ENCODE measurements around the gene SMIM24.

SMIM24 gene

DNA sequence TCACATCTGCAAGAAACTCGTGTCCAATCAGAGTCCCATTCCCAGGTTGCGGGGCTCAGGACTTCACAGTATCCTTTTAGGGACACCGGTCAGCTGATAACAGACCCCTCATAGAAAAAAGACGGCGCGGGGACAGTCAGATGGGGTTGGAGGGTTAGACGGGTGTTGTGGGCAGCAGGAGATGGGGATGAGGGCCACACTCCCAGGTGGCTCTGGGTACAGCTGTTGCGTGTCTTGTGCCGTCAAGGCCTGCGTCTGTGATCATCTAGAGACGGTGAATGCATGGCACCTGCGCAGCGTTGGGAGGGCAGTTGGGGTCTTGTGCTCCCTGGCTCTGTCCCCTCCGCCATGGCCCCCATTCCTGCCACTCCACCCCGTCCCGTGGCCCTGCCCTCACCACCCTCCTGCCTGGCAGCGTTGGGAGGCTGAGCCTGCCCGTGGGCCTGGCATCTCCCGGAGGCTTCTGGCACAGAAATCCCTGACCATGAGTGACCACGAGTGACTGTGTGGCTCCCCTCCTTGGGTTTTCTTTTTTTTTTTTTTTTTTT lies 44.7 kb upstream of the SMIM24 start:
- TF ChIP-seq, protein P1, sequence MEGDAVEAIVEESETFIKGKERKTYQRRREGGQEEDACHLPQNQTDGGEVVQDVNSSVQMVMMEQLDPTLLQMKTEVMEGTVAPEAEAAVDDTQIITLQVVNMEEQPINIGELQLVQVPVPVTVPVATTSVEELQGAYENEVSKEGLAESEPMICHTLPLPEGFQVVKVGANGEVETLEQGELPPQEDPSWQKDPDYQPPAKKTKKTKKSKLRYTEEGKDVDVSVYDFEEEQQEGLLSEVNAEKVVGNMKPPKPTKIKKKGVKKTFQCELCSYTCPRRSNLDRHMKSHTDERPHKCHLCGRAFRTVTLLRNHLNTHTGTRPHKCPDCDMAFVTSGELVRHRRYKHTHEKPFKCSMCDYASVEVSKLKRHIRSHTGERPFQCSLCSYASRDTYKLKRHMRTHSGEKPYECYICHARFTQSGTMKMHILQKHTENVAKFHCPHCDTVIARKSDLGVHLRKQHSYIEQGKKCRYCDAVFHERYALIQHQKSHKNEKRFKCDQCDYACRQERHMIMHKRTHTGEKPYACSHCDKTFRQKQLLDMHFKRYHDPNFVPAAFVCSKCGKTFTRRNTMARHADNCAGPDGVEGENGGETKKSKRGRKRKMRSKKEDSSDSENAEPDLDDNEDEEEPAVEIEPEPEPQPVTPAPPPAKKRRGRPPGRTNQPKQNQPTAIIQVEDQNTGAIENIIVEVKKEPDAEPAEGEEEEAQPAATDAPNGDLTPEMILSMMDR (IDR thresholded peaks at IDR 0.05; ENCODE audit: low read depth, low read length, missing control alignments), result no peak
- no peak for DNase-seq (ENCODE audit: extremely low read depth, low read depth)
- no peak overlapping the region for H3K4me3 ChIP-seq (replicated peaks; ENCODE audit: low read depth, low read length)

DNA sequence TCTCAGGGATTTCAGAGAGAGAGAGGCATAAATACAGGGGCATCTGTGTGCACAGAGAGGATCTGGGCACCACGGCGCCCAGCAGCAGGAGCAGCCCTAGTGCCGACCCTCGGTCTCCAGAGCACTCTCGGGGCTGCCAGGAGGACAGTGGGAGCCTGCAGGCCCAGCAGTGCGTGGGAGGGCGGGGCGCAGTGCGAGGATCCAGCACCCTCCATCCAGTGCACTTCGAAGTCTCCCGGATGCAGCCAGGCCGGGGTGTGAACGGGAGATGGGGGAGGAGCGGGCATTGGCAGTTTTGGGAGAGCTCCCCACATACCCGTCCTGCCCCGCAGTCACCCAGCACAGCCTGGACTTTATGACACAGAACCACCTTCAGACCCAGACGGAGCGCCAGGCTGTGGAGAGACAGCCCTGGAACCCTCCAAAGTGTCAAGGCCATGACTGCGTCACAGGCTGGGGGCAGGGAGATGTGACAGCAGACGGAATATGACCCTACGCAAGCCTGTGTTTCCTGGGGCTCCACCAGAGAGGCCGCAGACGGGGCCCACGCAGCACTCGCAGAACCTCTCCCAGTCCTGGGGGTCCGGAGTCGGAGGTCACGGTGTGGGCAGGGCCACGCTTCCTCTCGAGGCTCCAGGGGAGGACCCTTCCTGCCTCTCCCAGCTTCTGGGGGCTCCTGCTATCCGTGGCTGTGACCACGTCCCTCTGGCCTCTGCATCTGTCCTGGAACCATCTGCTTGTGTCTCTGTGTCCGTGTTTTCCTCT lies 43.9 kb upstream of the SMIM24 start:
- DNase-seq (ENCODE audit: extremely low read depth, low read depth), result no peak
- H3K4me3 ChIP-seq (replicated peaks; ENCODE audit: low read depth, low read length), result no peak overlapping the region
- TF ChIP-seq, protein P1 (IDR thresholded peaks at IDR 0.05; ENCODE audit: low read depth, low read length, missing control alignments), result no peak

DNA sequence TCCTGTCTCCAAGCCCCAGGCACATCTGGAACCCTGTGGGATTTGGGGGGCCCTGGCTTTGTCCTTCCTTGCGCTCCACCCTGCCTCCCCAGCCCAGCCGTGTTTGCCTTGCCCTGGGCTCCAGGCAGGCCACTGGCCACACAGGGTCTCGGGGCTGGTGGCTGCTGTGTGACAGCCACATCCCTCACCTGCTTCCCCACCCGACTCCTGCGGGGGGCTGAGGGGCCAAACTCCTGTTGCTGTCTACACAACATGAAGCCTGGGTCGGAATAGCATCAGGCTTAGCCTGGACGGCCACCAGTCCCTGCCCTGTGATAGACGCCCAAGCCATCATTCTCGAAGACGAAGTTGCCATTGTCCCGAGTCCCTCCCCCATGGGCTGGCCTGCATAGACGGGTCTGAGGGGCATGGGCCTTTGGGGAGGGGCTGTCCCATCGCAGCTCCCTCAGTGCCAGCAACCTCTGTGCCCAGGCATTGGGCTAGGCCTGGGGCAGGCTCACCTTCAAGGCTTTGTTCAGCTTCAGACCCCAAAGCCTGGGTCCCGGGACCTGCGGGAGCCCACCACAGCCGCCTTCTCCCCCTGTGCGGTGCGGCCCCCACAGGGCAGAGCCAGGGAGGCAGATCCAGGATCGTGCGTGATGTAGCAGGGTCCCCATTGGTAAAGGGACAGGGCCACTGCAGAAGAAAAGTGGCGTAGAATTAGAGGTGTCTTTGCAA lies 43.2 kb upstream of the SMIM24 start:
- TF ChIP-seq, protein P1 (IDR thresholded peaks at IDR 0.05; ENCODE audit: low read depth, low read length, missing control alignments), result no peak
- DNase-seq (ENCODE audit: extremely low read depth, low read depth), result no peak

DNA sequence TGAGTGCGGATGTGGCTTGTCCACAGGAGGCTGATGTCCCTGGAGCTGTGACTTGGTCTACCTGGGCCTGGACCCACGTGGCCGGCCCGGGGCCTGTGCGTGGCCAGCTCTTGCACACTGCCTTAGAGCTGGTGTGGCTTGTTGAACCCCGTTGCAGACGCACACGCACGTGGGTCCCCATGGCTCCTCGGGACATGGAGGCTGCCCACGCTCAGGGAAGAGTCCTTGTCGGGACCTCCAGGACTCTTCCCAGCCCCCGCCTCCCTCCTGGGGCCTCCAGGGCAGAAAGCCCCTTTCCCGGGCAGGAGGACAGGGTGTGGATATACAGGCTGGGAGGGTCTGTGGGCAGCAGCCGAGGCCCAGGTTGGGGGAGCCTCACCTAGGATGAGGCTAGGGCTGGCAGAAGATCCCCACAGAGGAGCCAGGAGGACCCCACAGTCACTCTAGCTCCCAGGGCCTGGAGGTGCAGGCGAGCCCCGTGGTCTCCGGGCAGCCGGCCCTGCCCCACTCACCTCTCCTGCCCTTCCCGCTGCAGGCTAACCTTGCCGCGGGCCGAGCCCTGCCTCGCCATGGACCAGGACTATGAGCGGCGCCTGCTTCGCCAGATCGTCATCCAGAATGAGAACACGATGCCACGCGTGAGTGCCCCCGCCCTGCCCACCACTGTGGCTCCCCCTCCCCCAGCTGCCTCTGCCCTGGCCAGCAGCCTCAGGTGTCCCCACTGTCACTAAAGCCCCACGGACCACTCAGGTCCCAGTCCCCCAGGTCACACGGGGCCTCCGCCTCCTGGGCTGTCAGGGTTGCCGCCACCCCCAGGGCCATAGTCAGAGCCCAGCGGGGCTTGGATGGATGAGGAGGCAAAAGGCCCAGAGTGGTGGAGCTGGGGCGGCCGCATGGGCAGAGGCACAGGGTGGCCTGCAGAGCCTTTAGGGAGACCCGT lies 42.4 kb upstream of the SMIM24 start:
- no peak overlapping the region for H3K4me3 ChIP-seq (replicated peaks; ENCODE audit: low read depth, low read length)
- TF ChIP-seq, protein P1 (IDR thresholded peaks at IDR 0.05; ENCODE audit: low read depth, low read length, missing control alignments), result no peak
- no peak for DNase-seq (ENCODE audit: extremely low read depth, low read depth)

More for the DNA sequence above, 43.2 kb upstream of the SMIM24 start:
- H3K4me3 ChIP-seq (replicated peaks; ENCODE audit: low read depth, low read length), result no peak overlapping the region

DNA sequence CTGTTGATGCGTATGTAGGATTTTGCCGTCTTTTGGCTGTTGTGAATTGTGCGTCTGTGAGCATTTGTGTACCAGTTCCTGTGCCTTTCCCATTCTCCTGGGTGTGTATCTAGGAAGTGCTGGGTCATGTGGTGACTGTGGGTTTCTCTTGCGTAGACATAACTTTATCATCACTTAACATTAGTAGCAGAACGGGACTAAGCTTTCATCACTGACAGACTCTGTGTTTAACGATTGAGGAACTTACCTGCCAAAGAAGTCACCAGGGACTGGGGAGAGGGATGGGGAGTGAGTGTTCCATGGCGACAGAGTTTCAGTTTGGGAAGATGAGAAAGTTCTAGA lies 40.8 kb upstream of the SMIM24 start:
- no peak for DNase-seq (ENCODE audit: extremely low read depth, low read depth)
- TF ChIP-seq, protein P1 (IDR thresholded peaks at IDR 0.05; ENCODE audit: low read depth, low read length, missing control alignments), result no peak
- H3K4me3 ChIP-seq (replicated peaks; ENCODE audit: low read depth, low read length), result no peak overlapping the region
